GM21390 (cell line): ENCODE data around the gene SLC18B1.

Experiments used
- ATAC-seq: cut with Tn5 transposase; IDR thresholded peaks from one replicate; pipeline ENCODE4 v1.9.1; 2021; ENCODE audit not compliant: unreplicated experiment

SLC18B1 gene

GRCh38 chr6:132748446-132748845 is 50.0 kb downstream of the SLC18B1 start:
- no peak for ATAC-seq

- no peak for ATAC-seq
These were observed 52.4 kb downstream of the SLC18B1 start for GRCh38 chr6:132746048-132746447.

- no peak for ATAC-seq
These were observed 55.9 kb downstream of the SLC18B1 start for GRCh38 chr6:132742495-132742894.

- ATAC-seq: no peak
These were observed 57.2 kb downstream of the SLC18B1 start for GRCh38 chr6:132741281-132741680.

- no peak for ATAC-seq
These were observed 62.2 kb downstream of the SLC18B1 start for GRCh38 chr6:132736239-132736638.

GRCh38 chr6:132734694-132735236 is 63.7 kb downstream of the SLC18B1 start:
- no peak for ATAC-seq

- no peak for ATAC-seq
These were observed 64.6 kb downstream of the SLC18B1 start for GRCh38 chr6:132733814-132734213.

GRCh38 chr6:132733283-132733682 is 65.2 kb downstream of the SLC18B1 start:
- ATAC-seq: no peak

- no peak for ATAC-seq
These were observed 67.4 kb downstream of the SLC18B1 start for GRCh38 chr6:132731086-132731485.

GRCh38 chr6:132730560-132730959 is 67.9 kb downstream of the SLC18B1 start:
- ATAC-seq: no peak

- ATAC-seq: no peak
These were observed 69.8 kb downstream of the SLC18B1 start for GRCh38 chr6:132728616-132729015.

GRCh38 chr6:132726608-132726975 is 71.8 kb downstream of the SLC18B1 start:
- ATAC-seq: no peak

GRCh38 chr6:132725947-132726607 is 72.4 kb downstream of the SLC18B1 start:
- ATAC-seq: peak; percentile 73

GRCh38 chr6:132725471-132725870 is 73.0 kb downstream of the SLC18B1 start:
- ATAC-seq: no peak

GRCh38 chr6:132719736-132720448 is 78.5 kb downstream of the SLC18B1 start:
- ATAC-seq: no peak
